ENCODE results near the gene NSRP1.
"Not testable (repeated sequence)": the region's sequence is repeated elsewhere in the genome, so short reads cannot be mapped to it uniquely, and the experiment has no call there.

NSRP1 gene

DNA sequence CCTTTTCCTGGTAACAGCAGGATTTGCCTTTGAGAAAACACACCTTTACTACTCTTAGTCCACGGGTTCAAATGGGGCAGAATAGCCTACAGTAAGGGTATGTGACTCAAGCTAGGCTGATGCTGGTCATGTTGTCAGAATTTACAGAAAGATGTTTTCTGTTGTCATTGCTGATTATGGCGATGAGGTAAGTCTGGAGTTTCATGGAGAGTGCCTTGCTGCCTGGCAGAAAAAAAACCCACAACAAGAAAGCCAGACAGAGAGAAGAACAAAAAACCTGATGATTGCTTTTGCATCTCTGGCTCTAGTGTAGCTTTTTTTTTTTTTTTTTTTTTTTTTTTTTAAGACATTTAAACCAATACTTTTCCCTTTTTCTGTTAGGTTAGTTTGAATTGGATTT lies 71.0 kb downstream of the NSRP1 start:
- Mint-ChIP-seq H3K9me3 (no peaks in the 10 kb centered on the region), H3K27me3 (ENCODE audit: low read depth) (no peaks in the 10 kb centered on the region), H3K4me1 (ENCODE audit: low read depth) (no peaks in the 10 kb centered on the region), H3K4me3 (no peak overlapping the region), H3K27ac (no peak overlapping the region), H3K36me3 (ENCODE audit: low read depth) (peaks cover 25% of the 10 kb centered on the region)

DNA sequence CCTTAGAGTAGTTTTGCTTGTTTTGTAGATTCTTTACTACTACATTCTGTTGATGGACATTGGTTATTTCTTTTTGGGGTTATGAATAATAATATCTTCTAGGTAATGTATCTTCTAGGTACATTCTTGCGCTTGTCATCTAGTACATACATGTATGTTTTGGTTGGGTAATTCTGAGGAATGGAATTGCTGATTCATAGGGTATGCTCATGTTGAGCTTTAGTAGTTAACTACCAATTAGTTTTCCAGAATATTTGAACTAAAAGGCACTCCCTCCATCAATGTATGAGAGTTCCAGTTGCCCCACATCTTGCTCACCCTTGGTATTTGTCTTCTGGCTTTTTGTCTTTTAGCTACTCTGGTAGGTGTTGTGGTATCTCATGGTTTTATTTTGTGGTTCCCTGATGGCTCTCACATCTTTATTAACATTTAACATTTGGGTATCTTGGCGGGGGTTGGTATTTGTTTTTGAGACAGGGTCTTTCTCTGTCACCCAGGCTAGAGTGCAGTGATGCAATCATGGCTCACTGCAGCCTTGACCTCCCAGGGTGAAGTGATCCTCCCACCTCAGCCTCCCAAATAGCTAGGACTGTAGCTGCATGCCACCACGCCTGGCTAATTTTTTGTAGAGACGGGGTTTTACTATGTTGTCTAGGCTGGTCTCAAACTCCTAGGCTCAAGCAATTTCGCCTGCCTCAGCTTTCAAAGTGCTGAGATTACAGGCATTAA lies 71.8 kb downstream of the NSRP1 start:
- Mint-ChIP-seq H3K9me3 (no peaks in the 10 kb centered on the region), H3K27me3 (ENCODE audit: low read depth) (peaks cover 4% of the 10 kb centered on the region), H3K27ac (no peak overlapping the region), H3K4me3 (no peak overlapping the region), H3K36me3 (ENCODE audit: low read depth) (peaks cover 20% of the 10 kb centered on the region), H3K4me1 (ENCODE audit: low read depth) (no peaks in the 10 kb centered on the region)

GRCh38 chr17:30191072-30191471 lies 74.5 kb downstream of the NSRP1 start:
- H3K4me3 Mint-ChIP-seq: no peak overlapping the region
- H3K36me3 Mint-ChIP-seq (ENCODE audit: low read depth): peaks cover 8% of the 10 kb centered on the region
- no peaks in the 10 kb centered on the region for H3K9me3 Mint-ChIP-seq
- H3K27me3 Mint-ChIP-seq (ENCODE audit: low read depth): peaks cover 14% of the 10 kb centered on the region
- no peak overlapping the region for H3K27ac Mint-ChIP-seq
- H3K4me1 Mint-ChIP-seq (ENCODE audit: low read depth): no peaks in the 10 kb centered on the region

GRCh38 chr17:30196504-30196903 lies 79.9 kb downstream of the NSRP1 start:
- Mint-ChIP-seq H3K4me3 (no peak overlapping the region), H3K9me3 (no peaks in the 10 kb centered on the region), H3K36me3 (ENCODE audit: low read depth) (no peaks in the 10 kb centered on the region), H3K27me3 (ENCODE audit: low read depth) (peaks cover 22% of the 10 kb centered on the region), H3K4me1 (ENCODE audit: low read depth) (no peaks in the 10 kb centered on the region), H3K27ac (no peak overlapping the region)

- Mint-ChIP-seq H3K4me1 (ENCODE audit: low read depth) (no peaks in the 10 kb centered on the region), H3K27me3 (ENCODE audit: low read depth) (peaks cover 26% of the 10 kb centered on the region), H3K36me3 (ENCODE audit: low read depth) (no peaks in the 10 kb centered on the region), H3K27ac (no peak overlapping the region), H3K9me3 (no peaks in the 10 kb centered on the region), H3K4me3 (no peak overlapping the region)
These were observed 80.8 kb downstream of the NSRP1 start for GRCh38 chr17:30197416-30197815.

- Mint-ChIP-seq H3K27me3 (ENCODE audit: low read depth) (peaks cover 21% of the 10 kb centered on the region), H3K27ac (no peak overlapping the region), H3K4me1 (ENCODE audit: low read depth) (no peaks in the 10 kb centered on the region), H3K9me3 (no peaks in the 10 kb centered on the region), H3K36me3 (ENCODE audit: low read depth) (no peaks in the 10 kb centered on the region), H3K4me3 (no peak overlapping the region)
These were observed 83.0 kb downstream of the NSRP1 start for GRCh38 chr17:30199600-30199999.

DNA sequence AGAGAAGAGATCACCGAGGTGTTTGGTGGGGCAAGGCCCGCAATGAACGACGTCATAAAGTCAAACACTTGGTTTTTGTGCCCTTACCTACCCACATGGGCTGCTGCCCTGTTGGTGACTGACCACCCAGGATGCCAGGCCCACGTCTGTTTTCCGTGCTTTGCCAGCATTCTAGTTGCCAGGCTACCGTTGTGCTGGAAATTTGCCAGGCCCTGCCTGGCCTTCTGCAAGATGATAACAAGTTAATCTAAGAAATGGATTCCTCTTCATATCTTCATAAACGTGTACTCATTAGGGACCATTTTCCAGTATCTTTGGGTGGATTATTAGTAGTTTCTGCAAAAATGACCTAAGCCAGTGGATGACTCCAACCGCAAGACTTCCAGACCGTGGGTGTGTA lies 83.5 kb downstream of the NSRP1 start:
- H3K4me3 Mint-ChIP-seq: no peak overlapping the region
- H3K4me1 Mint-ChIP-seq (ENCODE audit: low read depth): no peaks in the 10 kb centered on the region
- no peaks in the 10 kb centered on the region for H3K9me3 Mint-ChIP-seq
- peaks cover 17% of the 10 kb centered on the region for H3K27me3 Mint-ChIP-seq (ENCODE audit: low read depth)
- H3K27ac Mint-ChIP-seq: no peak overlapping the region
- no peaks in the 10 kb centered on the region for H3K36me3 Mint-ChIP-seq (ENCODE audit: low read depth)

DNA sequence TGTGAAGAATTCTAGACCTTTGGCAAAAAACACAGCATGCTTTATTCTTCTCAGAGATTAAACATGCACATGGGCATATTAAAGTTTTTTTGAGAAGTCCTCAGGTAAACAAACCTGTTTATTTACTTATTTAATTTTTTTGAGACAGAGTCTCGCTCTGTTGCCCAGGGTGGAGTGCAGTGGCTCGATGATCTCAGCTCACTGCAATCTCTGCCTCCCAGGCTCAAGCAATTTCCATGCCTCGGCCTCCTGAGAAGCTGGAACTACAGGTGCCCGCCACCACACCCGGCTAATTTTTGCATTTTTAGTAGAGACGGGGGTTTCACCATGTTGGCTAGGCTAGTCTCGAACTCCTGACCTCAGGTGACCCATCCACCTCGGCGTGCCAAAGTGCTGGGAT lies 84.0 kb downstream of the NSRP1 start:
- H3K36me3 Mint-ChIP-seq (ENCODE audit: low read depth); H3K9me3 Mint-ChIP-seq; H3K27ac Mint-ChIP-seq; H3K4me3 Mint-ChIP-seq; H3K4me1 Mint-ChIP-seq (ENCODE audit: low read depth): not testable (repeated sequence)
- peaks cover 17% of the 10 kb centered on the region for H3K27me3 Mint-ChIP-seq (ENCODE audit: low read depth)

DNA sequence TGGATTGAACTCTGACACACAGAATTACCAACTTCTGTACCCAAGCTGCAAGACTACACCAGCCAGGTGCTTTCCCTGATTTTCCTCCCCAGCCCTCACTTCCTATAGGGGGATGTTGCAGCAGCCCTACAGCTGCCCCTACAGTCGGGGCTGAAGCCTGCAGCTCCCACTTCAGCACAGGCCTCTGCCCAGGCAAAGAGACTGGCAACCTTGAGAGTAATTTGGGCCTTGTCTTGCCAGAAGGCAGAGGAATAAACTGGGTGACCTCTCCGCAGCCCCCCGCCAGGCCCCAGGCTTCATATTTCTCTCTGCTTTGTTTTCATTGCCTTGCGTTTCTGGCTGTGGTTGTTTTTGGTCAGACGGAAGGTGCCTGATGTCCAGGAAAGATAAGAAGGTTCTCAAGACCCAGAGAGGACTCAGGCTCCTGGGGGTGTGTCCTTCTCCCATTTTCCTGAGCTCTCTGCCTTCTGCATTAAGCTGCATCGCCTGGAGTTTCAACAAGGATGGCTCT lies 86.9 kb downstream of the NSRP1 start:
- H3K27me3 Mint-ChIP-seq (ENCODE audit: low read depth): peaks cover 22% of the 10 kb centered on the region
- no peak overlapping the region for H3K27ac Mint-ChIP-seq
- no peak overlapping the region for H3K4me3 Mint-ChIP-seq

GRCh38 chr17:30207655-30208054 lies 91.0 kb downstream of the NSRP1 start:
- H3K4me1 Mint-ChIP-seq (ENCODE audit: low read depth): no peaks in the 10 kb centered on the region
- H3K9me3 Mint-ChIP-seq: no peaks in the 10 kb centered on the region
- H3K4me3 Mint-ChIP-seq: no peak overlapping the region
- H3K27me3 Mint-ChIP-seq (ENCODE audit: low read depth): peaks cover 14% of the 10 kb centered on the region
- no peaks in the 10 kb centered on the region for H3K36me3 Mint-ChIP-seq (ENCODE audit: low read depth)
- no peak overlapping the region for H3K27ac Mint-ChIP-seq

More for the DNA sequence above, 86.9 kb downstream of the NSRP1 start:
- Mint-ChIP-seq H3K36me3 (ENCODE audit: low read depth) (no peaks in the 10 kb centered on the region), H3K4me1 (ENCODE audit: low read depth) (no peaks in the 10 kb centered on the region), H3K9me3 (no peaks in the 10 kb centered on the region)

- Mint-ChIP-seq H3K36me3 (ENCODE audit: low read depth) (no peaks in the 10 kb centered on the region), H3K4me3 (no peak overlapping the region), H3K27ac (no peak overlapping the region), H3K27me3 (ENCODE audit: low read depth) (peaks cover 11% of the 10 kb centered on the region), H3K9me3 (no peaks in the 10 kb centered on the region), H3K4me1 (ENCODE audit: low read depth) (no peaks in the 10 kb centered on the region)
These were observed 91.6 kb downstream of the NSRP1 start for GRCh38 chr17:30208214-30208613.

DNA sequence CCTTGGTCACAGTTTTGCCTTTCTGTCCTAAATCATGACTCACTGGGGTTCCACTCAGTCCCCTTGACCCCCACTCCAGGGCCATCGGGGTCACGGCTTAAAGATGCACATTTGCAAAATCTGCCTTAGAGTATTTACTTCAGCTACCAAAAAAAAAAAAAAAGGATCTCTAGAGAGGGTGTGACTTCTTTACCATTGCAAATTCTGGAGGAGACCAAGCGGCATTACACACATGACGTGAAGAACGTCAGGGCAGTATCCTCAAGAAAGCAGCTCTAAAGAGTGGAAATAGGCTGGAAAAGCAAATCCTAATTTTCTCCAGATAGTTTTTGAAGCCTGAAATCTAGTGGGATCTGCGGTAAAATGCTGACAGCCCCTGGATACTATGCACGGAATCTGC lies 93.3 kb downstream of the NSRP1 start:
- no peaks in the 10 kb centered on the region for H3K9me3 Mint-ChIP-seq
- H3K36me3 Mint-ChIP-seq (ENCODE audit: low read depth): no peaks in the 10 kb centered on the region
- H3K4me3 Mint-ChIP-seq: no peak overlapping the region

DNA sequence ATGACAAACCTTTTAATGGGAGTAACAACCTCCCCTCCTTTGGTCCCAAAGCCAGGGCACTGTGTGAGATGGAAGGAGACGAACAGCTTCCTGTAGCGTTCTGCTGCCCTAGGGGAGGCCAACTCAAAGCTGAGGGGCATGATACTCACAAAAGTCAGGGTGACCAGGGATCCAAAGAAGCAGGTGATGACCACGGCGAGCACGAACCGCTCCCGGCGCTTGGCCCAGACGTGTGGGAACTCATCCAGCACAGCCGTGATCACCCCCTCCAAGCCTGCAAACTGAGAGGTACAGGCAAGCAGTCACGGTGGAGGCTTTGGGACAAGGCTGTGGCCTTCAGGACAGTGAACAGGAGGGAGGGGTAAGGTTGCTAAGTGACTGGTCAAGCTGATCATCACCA lies 93.8 kb downstream of the NSRP1 start:
- Mint-ChIP-seq H3K4me1 (ENCODE audit: low read depth) (no peaks in the 10 kb centered on the region), H3K27ac (no peak overlapping the region), H3K9me3 (no peaks in the 10 kb centered on the region), H3K27me3 (ENCODE audit: low read depth) (peaks cover 9% of the 10 kb centered on the region), H3K36me3 (ENCODE audit: low read depth) (no peaks in the 10 kb centered on the region), H3K4me3 (no peak overlapping the region)

More for the DNA sequence above, 93.3 kb downstream of the NSRP1 start:
- H3K4me1 Mint-ChIP-seq (ENCODE audit: low read depth): no peaks in the 10 kb centered on the region
- peaks cover 9% of the 10 kb centered on the region for H3K27me3 Mint-ChIP-seq (ENCODE audit: low read depth)
- H3K27ac Mint-ChIP-seq: no peak overlapping the region

DNA sequence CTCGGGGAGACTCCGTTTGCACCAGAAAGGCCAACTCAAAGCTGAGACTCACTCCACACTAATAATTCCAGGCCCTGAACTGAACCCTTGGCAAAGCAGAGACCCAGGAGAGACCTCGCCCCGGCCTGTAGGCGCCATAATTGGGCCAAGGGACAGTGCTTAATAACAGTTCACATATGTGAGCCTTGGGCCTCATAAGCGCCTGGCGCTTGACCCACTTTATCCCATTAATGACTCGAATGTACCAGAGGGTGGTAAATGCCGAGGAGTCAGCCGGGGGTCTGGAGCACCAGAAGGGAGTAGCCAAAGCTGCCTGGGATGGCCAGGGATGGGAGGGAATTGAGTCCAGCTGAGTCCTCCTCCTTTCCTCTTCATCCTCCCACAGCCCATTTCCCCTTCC lies 94.3 kb downstream of the NSRP1 start:
- Mint-ChIP-seq H3K4me3 (no peak overlapping the region), H3K27me3 (ENCODE audit: low read depth) (peaks cover 9% of the 10 kb centered on the region), H3K4me1 (ENCODE audit: low read depth) (no peaks in the 10 kb centered on the region), H3K9me3 (no peaks in the 10 kb centered on the region), H3K36me3 (ENCODE audit: low read depth) (no peaks in the 10 kb centered on the region), H3K27ac (no peak overlapping the region)

DNA sequence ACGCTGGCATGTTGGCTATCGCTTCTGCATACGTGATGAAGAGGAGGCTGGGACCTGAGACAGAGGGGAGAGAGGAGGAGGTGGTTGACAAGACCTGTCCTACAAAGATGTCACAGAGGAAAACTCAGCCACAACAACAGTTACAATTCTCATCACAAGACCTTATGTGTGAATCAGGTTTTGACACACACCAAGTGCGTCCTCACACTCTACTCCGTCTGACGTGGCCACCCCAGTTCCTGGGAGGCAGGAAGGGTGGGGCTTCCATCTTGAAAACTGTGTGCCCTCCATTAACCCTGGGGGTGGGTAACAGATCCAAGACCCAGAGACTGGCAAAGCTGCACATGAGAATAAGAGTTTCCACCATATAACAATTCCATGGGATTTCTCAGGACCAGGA lies 94.8 kb downstream of the NSRP1 start:
- Mint-ChIP-seq H3K36me3 (ENCODE audit: low read depth) (no peaks in the 10 kb centered on the region), H3K4me1 (ENCODE audit: low read depth) (no peaks in the 10 kb centered on the region), H3K27me3 (ENCODE audit: low read depth) (peaks cover 9% of the 10 kb centered on the region), H3K4me3 (no peak overlapping the region), H3K27ac (no peak overlapping the region), H3K9me3 (no peaks in the 10 kb centered on the region)

Measured in T-helper 1 cell treated with Interleukin-12 subunit alpha and Interleukin-12 subunit beta and Interleukin-4 antibody, amounts not matched to agents 30 μg/mL and 1 μg/mL, for 36 hours (primary cell).